AG10803 (cell line): ENCODE data around the gene FRK.

Source experiments
- DNase-seq: peaks from one replicate; pipeline ENCODE4 v3.0.0; 2010; ENCODE audit warnings: low read depth
- H3K4me3 ChIP-seq: 2 replicates; pipeline ENCODE4 v1.5.1; 2011; ENCODE audit warnings: mild to moderate bottlenecking, low read length, control low read depth
- CTCF ChIP-seq: conservative IDR thresholded peaks from 2 replicates; pipeline ENCODE4 v1.5.1; 2011; ENCODE audit warnings: mild to moderate bottlenecking, low read length, control low read depth, inconsistent platforms

The FRK gene

GRCh38 chr6:116088946-116089345 lies 28.3 kb upstream of the FRK start:
- no peak for DNase-seq
- no peak for TF ChIP-seq CTCF
- H3K4me3 ChIP-seq = no peak overlapping the region

GRCh38 chr6:116087437-116088027 lies 26.8 kb upstream of the FRK start:
- TF ChIP-seq CTCF = no peak

GRCh38 chr6:116084284-116084683 lies 23.6 kb upstream of the FRK start:
- no peak for TF ChIP-seq CTCF
- H3K4me3 ChIP-seq = no peak overlapping the region
- DNase-seq = no peak

More at GRCh38 chr6:116087437-116088027, 26.8 kb upstream of the FRK start:
- DNase-seq = peak; percentile 58
- H3K4me3 ChIP-seq = no peak overlapping the region

- no peak for DNase-seq
- H3K4me3 ChIP-seq = no peak overlapping the region
- no peak for TF ChIP-seq CTCF
Measured at GRCh38 chr6:116083052-116083451, 22.4 kb upstream of the FRK start.

GRCh38 chr6:116078945-116079344 lies 18.3 kb upstream of the FRK start:
- H3K4me3 ChIP-seq = no peak overlapping the region
- no peak for TF ChIP-seq CTCF
- DNase-seq = no peak

GRCh38 chr6:116078522-116078921 lies 17.8 kb upstream of the FRK start:
- H3K4me3 ChIP-seq = no peak overlapping the region
- no peak for TF ChIP-seq CTCF

GRCh38 chr6:116074732-116075390 lies 14.2 kb upstream of the FRK start:
- TF ChIP-seq CTCF = no peak
- no peak overlapping the region for H3K4me3 ChIP-seq
- no peak for DNase-seq

More at GRCh38 chr6:116078522-116078921, 17.8 kb upstream of the FRK start:
- no peak for DNase-seq
